ENCODE results near the gene KIF16B.

The KIF16B gene

GRCh38 chr20:16554766-16555543, 18.3 kb downstream of the KIF16B start:
- DNase-seq (ENCODE audit: low spot score), result no peak

GRCh38 chr20:16553684-16554083, 19.6 kb downstream of the KIF16B start:
- no peak for DNase-seq (ENCODE audit: low spot score)

GRCh38 chr20:16553101-16553500, 20.1 kb downstream of the KIF16B start:
- DNase-seq (ENCODE audit: low spot score), result no peak

GRCh38 chr20:16552015-16552414, 21.2 kb downstream of the KIF16B start:
- DNase-seq (ENCODE audit: low spot score), result no peak

- no peak for DNase-seq (ENCODE audit: low spot score)
Observed at GRCh38 chr20:16551607-16552006, 21.6 kb downstream of the KIF16B start.

GRCh38 chr20:16548068-16548672, 25.1 kb downstream of the KIF16B start:
- DNase-seq (ENCODE audit: low spot score), result no peak

- DNase-seq (ENCODE audit: low spot score), result no peak
Observed at GRCh38 chr20:16544949-16545348, 28.3 kb downstream of the KIF16B start.

- no peak for DNase-seq (ENCODE audit: low spot score)
Observed at GRCh38 chr20:16542477-16542876, 30.8 kb downstream of the KIF16B start.

- no peak for DNase-seq (ENCODE audit: low spot score)
Observed at GRCh38 chr20:16541878-16542277, 31.4 kb downstream of the KIF16B start.

GRCh38 chr20:16541226-16541625, 32.0 kb downstream of the KIF16B start:
- no peak for DNase-seq (ENCODE audit: low spot score)

GRCh38 chr20:16539280-16540021, 33.8 kb downstream of the KIF16B start:
- no peak for DNase-seq (ENCODE audit: low spot score)

- DNase-seq (ENCODE audit: low spot score), result no peak
Observed at GRCh38 chr20:16538779-16539178, 34.5 kb downstream of the KIF16B start.

GRCh38 chr20:16537918-16538317, 35.3 kb downstream of the KIF16B start:
- no peak for DNase-seq (ENCODE audit: low spot score)

GRCh38 chr20:16537025-16537665, 36.1 kb downstream of the KIF16B start:
- no peak for DNase-seq (ENCODE audit: low spot score)

- no peak for DNase-seq (ENCODE audit: low spot score)
Observed at GRCh38 chr20:16535277-16535676, 38.0 kb downstream of the KIF16B start.

GRCh38 chr20:16533502-16533901, 39.7 kb downstream of the KIF16B start:
- no peak for DNase-seq (ENCODE audit: low spot score)

GRCh38 chr20:16531485-16531884, 41.8 kb downstream of the KIF16B start:
- DNase-seq (ENCODE audit: low spot score), result no peak

GRCh38 chr20:16530201-16530681, 43.0 kb downstream of the KIF16B start:
- DNase-seq (ENCODE audit: low spot score), result no peak

GRCh38 chr20:16528078-16528477, 45.2 kb downstream of the KIF16B start:
- DNase-seq (ENCODE audit: low spot score), result no peak

GRCh38 chr20:16527438-16527837, 45.8 kb downstream of the KIF16B start:
- no peak for DNase-seq (ENCODE audit: low spot score)

GRCh38 chr20:16526433-16527380, 46.5 kb downstream of the KIF16B start:
- DNase-seq (ENCODE audit: low spot score), result no peak

All from iPS-NIHi11 (cell line).